Measurements from ENCODE around the gene KDM8.

DNA sequence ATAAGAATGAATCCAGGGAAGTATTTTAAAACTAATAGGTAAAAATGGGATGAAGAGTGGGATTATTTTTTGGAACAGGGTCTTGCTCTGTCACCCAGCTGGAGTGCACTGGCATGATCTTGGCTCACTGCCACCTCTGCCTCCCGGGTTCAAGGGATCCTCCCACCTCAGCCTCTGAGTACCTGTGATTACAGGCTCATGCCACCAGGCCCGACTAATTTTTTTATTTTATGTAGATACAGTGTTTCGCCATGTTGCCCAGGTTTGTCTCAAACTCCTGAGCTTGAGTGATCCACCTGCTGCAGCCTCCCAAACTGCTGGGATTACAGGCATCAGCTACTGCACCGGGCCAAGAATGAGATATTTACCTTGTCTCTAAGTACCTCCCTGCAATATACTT lies 43.1 kb downstream of the KDM8 start:
- no peak for TF ChIP-seq KLF1 (tag; IDR thresholded peaks at IDR 0.05)
- TF ChIP-seq TEAD4 (IDR thresholded peaks at IDR 0.05; ENCODE audit: low read length): no peak
- no peak for TF ChIP-seq TEAD4 (CRISPR knock-in tag; IDR thresholded peaks at IDR 0.05; ENCODE audit: borderline replicate concordance)

Measured in K562 (cell line).